DMS53 treated with DMSO at 0.1 percent for 48 hours (cell line): ENCODE measurements around the gene TRAF3.
"Not testable (repeated sequence)": the region's sequence is repeated elsewhere in the genome, so short reads cannot be mapped to it uniquely, and the experiment has no call there.

Source experiments
- DNase-seq: peaks from one replicate; lab custom pipeline; 2025; ENCODE audit not compliant: unreplicated experiment; lab: John Stamatoyannopoulos, UW

The TRAF3 gene

GRCh38 chr14:102885737-102886447 lies 108.6 kb downstream of the TRAF3 start:
- DNase-seq: no peak

- no peak for DNase-seq
These were observed 111.5 kb downstream of the TRAF3 start for GRCh38 chr14:102888748-102889147.

GRCh38 chr14:102889615-102890014 lies 112.4 kb downstream of the TRAF3 start:
- no peak for DNase-seq

DNA sequence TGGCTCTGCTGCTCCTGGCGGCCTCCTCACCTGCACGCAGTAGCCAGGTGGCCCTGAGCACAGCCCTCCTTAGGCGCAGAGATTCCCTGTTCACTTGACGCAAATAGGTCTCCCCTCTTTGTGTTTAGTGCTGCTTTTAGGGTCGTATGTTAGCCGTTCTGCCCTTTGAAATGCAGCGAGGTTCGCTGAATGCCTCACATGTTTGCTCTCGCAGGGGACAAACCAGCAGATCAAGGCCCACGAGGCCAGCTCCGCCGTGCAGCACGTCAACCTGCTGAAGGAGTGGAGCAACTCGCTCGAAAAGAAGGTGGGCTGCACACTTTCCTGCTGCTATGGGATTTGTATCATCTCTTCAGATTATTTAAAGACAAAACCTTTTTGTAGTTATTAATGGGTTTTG lies 113.9 kb downstream of the TRAF3 start:
- no peak for DNase-seq

GRCh38 chr14:102891556-102891955 lies 114.3 kb downstream of the TRAF3 start:
- DNase-seq: no peak

- no peak for DNase-seq
These were observed 115.4 kb downstream of the TRAF3 start for GRCh38 chr14:102892651-102893050.

DNA sequence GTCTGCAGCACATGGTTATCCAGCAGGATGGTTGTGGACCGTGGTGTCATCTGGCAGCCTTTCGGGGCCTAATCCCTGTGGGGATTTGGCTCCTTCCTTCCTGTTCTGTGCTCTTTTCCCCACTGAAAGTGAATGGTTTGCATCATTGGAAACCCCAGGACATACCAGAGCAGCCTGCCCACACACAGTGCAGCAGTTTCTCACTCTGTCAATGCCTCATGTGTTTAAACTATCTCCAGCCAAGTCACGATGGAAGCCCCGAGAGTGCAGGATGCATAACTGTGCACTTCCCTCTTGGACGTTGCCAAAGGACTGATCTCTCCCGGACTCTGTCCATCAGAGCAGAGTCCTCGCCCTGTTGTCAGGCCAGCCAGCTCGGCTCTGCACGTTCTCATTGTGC lies 116.2 kb downstream of the TRAF3 start:
- DNase-seq: no peak

GRCh38 chr14:102896735-102897134 lies 119.5 kb downstream of the TRAF3 start:
- not testable (repeated sequence) for DNase-seq

DNA sequence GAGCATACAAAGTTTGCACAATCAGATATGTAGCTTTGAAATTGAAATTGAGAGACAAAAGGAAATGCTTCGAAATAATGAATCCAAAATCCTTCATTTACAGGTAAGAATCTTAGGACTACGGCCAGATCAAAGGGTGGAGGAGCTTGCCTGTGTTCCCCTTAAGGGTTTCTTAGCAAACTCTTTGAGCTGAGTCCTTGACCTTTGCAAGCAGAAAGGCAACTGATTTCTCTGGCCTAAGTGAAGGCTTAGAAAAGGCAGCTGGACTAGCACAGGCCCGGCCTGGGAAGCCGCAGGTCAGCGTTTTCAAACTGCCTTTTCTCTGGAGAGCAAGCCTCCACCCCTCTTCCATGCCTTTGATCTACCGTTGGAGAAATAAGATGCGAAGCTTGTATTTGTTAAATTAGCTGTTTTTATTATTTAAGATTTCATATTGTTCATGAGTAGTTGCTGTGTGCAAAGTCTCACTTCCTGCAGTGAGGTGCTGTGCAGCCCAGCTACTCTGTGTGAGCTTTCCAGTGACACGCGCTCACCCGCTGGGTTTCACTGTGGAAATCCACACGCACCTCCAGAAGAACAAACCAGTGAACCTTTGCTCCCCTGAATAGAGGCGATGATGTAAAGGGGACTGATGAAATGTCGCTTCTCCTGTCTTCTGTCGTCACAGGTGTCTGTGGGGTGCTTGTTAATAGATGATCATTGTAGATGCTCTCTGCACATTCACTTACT lies 120.2 kb downstream of the TRAF3 start:
- DNase-seq: no peak

- DNase-seq: no peak
These were observed 121.0 kb downstream of the TRAF3 start for GRCh38 chr14:102898298-102898697.

- no peak for DNase-seq
These were observed 121.7 kb downstream of the TRAF3 start for GRCh38 chr14:102898776-102899515.

- DNase-seq: no peak
These were observed 122.3 kb downstream of the TRAF3 start for GRCh38 chr14:102899516-102899900.

GRCh38 chr14:102900631-102901571 lies 123.7 kb downstream of the TRAF3 start:
- no peak for DNase-seq

DNA sequence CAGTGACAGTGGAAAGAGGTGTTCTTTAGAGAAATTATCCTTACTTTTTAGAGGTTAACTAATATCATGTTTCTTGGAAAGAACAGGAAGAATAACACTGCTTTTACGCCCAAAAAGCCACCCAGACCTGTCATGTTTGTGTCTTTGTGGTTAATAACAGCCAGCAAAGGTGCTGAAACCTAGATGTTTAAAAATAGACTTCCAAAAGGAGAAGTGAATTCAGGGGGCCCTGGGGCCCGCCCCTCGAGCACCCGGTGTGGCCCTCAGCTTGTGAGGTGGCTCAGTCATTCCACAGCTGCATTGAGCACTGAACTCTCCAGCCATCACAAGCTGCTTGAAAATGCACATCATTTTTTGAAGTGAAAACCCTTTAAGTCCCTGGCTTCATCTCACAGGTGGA lies 124.4 kb downstream of the TRAF3 start:
- DNase-seq: no peak

DNA sequence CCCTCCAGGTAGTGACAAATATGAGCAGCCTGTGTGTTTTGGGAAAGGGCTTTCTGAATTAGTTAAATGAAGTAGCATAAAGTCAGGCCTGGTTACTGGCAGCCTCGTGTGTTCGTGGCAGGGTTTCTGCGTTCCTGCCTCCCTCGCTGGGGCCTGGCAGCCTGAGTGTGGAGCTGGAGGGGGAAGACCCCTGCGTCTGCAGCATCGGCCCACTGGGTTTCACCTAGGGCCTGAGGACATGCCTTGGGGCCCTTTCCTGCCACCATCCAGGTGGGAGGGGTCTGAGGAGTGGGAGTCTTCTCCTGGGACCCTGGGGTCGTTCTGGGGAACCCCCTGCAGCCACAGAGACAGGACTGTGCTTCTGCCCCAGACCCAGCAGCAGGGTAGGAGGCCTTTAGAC lies 124.8 kb downstream of the TRAF3 start:
- DNase-seq: no peak

GRCh38 chr14:102902523-102903247 lies 125.4 kb downstream of the TRAF3 start:
- DNase-seq: no peak

DNA sequence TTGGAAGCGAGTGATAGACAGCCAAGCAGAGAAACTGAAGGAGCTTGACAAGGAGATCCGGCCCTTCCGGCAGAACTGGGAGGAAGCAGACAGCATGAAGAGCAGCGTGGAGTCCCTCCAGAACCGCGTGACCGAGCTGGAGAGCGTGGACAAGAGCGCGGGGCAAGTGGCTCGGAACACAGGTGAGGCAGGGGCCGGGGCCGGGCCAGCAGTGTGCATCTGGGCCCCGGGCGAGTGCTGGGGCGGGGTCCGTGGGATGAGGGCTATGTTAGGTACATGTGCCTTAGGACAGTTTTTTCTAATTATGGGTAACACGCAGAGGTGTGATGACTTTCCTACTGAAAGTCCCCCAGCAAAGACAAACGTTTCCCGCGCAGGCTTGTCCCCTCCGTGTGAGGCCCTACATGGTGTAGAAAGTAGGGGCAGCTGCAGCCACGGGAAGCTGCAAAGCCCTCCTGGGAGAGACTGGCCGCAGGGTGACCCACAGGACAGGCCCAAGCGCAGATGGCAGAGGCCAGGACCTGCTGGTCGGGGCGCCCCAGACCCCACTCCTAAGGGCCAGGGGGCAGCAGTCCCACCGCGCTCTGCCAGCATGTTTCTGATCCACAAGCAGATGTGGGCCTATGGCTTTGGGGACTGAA lies 126.1 kb downstream of the TRAF3 start:
- DNase-seq: no peak

GRCh38 chr14:102903889-102904512 lies 126.8 kb downstream of the TRAF3 start:
- DNase-seq: no peak
